Tibial nerve (tissue), 4 donors: ENCODE results near the gene KDM4F. TPM values are rescaled to one million over a fixed set of nuclear protein-coding genes. Genes with fewer than 3 reads are reported as not detected.
"Not testable (repeated sequence)": the region's sequence is repeated elsewhere in the genome, so short reads cannot be mapped to it uniquely, and the experiment has no call there.

ENCODE experiments used
- DNase-seq, 2 donors: peaks; one replicate each; pipeline ENCODE4 v3.0.0-alpha.2; 2019; ENCODE audit warnings: low spot score in 2 of 2
- H3K27ac ChIP-seq, 4 donors: fragments of 200-600 bp; sonication (generic) in 3 of 4; one replicate each; pipeline ENCODE4 v1.5.1; 2017 to 2019; ENCODE audit warnings: mild to moderate bottlenecking in 1 of 4
- H3K27me3 ChIP-seq, 2 donors: fragments of 200-600 bp; sonication (generic) in 1 of 2; one replicate each; pipeline versions ENCODE4 v1.5.1 to v1.6.0; 2017 to 2019
- H3K36me3 ChIP-seq, 3 donors: fragments of 200-600 bp; sonication (generic); one replicate each; pipeline ENCODE4 v1.5.1; 2018 to 2019
- H3K4me1 ChIP-seq, 4 donors: fragments of 200-600 bp; sonication (generic) in 3 of 4; one replicate each; pipeline ENCODE4 v1.5.1; 2017 to 2019
- H3K4me3 ChIP-seq, 4 donors: fragments of 200-600 bp; sonication (generic) in 3 of 4; one replicate each; pipeline ENCODE4 v1.5.1; 2017 to 2019; ENCODE audit warnings: mild to moderate bottlenecking in 1 of 4, moderate library complexity in 1 of 4
- H3K9me3 ChIP-seq, 4 donors: fragments of 200-600 bp; sonication (generic) in 3 of 4; one replicate each; pipeline ENCODE4 v1.5.1; 2017 to 2019
- CTCF ChIP-seq, 5 experiments: fragments of 200-600 bp in 3 of 5; fragments of 450-650 bp in 2 of 5; sonication (generic) in 3 of 5; IDR thresholded peaks; one replicate each; pipeline ENCODE4 v1.5.1; 2016 to 2019; ENCODE audit warnings: antibody characterized with exemption in 5 of 5, mild to moderate bottlenecking in 3 of 5, moderate library complexity in 2 of 5
- EP300 ChIP-seq, 2 donors: sonication (generic); formaldehyde crosslinking; IDR thresholded peaks; one replicate each; pipeline ENCODE4 v1.6.1; 2017; ENCODE audit warnings: antibody characterized with exemption in 2 of 2, mild to moderate bottlenecking in 1 of 2
- POLR2A ChIP-seq, 2 donors: fragments of 450-650 bp; IDR thresholded peaks; one replicate each; pipeline ENCODE4 v1.6.1; 2017; ENCODE audit warnings: antibody characterized with exemption in 2 of 2, mild to moderate bottlenecking in 2 of 2, moderate library complexity in 2 of 2
- WGBS, 2 donors: methylation state at CpG; one replicate each; pipeline ENCODE4 v1.1.5; 2018; 5-methylcytosine and 5-hydroxymethylcytosine counted together
- total RNA-seq, 4 donors: library from RNA; depleted of rRNA; stranded (reverse); fragments of >200 nt; gene quantifications; one replicate each; pipeline ENCODE4 v1.1.0, GENCODE V29; 2016

Gene KDM4F
- total RNA-seq: not detected

- not testable (repeated sequence) for H3K4me3 ChIP-seq, H3K9me3 ChIP-seq, DNase-seq, H3K27me3 ChIP-seq, H3K36me3 ChIP-seq, H3K4me1 ChIP-seq, H3K27ac ChIP-seq
- WGBS, 2 donors: 11 to 34% methylated on average over 3 of the region's 3 CpGs
Observed at GRCh38 chr11:95049122-95049521, at the start of gene KDM4F. Gene KDM4F, plus strand, starts transcription at chr11:95049422.

- no peak overlapping the region for H3K4me3 ChIP-seq
- H3K4me1 ChIP-seq: no peaks in the 10 kb centered on the region
- TF ChIP-seq POLR2A (IDR thresholded peaks at IDR 0.05) (no peak), EP300 (IDR thresholded peaks at IDR 0.05) (no peak)
- no peak overlapping the region for H3K27ac ChIP-seq
- no peak for DNase-seq
- peaks cover 0 to 5% (median 0%) of the 10 kb centered on the region in 4 donors for H3K9me3 ChIP-seq
- H3K27me3 ChIP-seq: no peaks in the 10 kb centered on the region
- peaks cover 0 to 4% (median 0%) of the 10 kb centered on the region in 3 donors for H3K36me3 ChIP-seq
Observed at GRCh38 chr11:95003716-95004115, 45.5 kb upstream of the KDM4F start.

GRCh38 chr11:95005642-95006041 lies 43.6 kb upstream of the KDM4F start:
- Histone ChIP-seq H3K4me1 (no peaks in the 10 kb centered on the region), H3K27me3 (no peaks in the 10 kb centered on the region), H3K27ac (no peak overlapping the region), H3K9me3 (peaks cover 0 to 5% (median 0%) of the 10 kb centered on the region in 4 donors), H3K36me3 (no peaks in the 10 kb centered on the region), H3K4me3 (no peak overlapping the region)
- WGBS, 2 donors: 85 to 98% methylated on average over 1 of the region's 1 CpG
- DNase-seq: no peak
- TF ChIP-seq EP300 (IDR thresholded peaks at IDR 0.05): no peak

- no peaks in the 10 kb centered on the region for H3K36me3 ChIP-seq
- DNase-seq: no peak
- H3K9me3 ChIP-seq: peaks cover 0 to 5% (median 0%) of the 10 kb centered on the region in 4 donors
- H3K4me1 ChIP-seq: no peaks in the 10 kb centered on the region
- no peaks in the 10 kb centered on the region for H3K27me3 ChIP-seq
- H3K27ac ChIP-seq: no peak overlapping the region
- TF ChIP-seq CTCF (IDR thresholded peaks at IDR 0.05) (no peak), POLR2A (IDR thresholded peaks at IDR 0.05) (no peak), EP300 (IDR thresholded peaks at IDR 0.05) (no peak)
- no peak overlapping the region for H3K4me3 ChIP-seq
Observed at GRCh38 chr11:95011376-95011775, 37.8 kb upstream of the KDM4F start.

- Histone ChIP-seq H3K4me1 (no peaks in the 10 kb centered on the region), H3K27ac (no peak overlapping the region), H3K27me3 (no peaks in the 10 kb centered on the region), H3K9me3 (no peaks in the 10 kb centered on the region), H3K4me3 (no peak overlapping the region), H3K36me3 (no peaks in the 10 kb centered on the region)
- TF ChIP-seq POLR2A (IDR thresholded peaks at IDR 0.05) (no peak), EP300 (IDR thresholded peaks at IDR 0.05) (no peak), CTCF (IDR thresholded peaks at IDR 0.05) (no peak)
- no peak for DNase-seq
- WGBS, 2 donors: 86% methylated on average over 9 to 12 of the region's 12 CpGs
Observed at GRCh38 chr11:95014184-95014821, 34.9 kb upstream of the KDM4F start.

- no peaks in the 10 kb centered on the region for H3K4me1 ChIP-seq
- no peaks in the 10 kb centered on the region for H3K27me3 ChIP-seq
- WGBS, 2 donors: 37 to 53% methylated on average over 2 of the region's 2 CpGs
Observed at GRCh38 chr11:95016139-95016538, 33.1 kb upstream of the KDM4F start.

GRCh38 chr11:95021468-95021867 lies 27.8 kb upstream of the KDM4F start:
- not testable (repeated sequence) for H3K4me3 ChIP-seq, H3K9me3 ChIP-seq, H3K27ac ChIP-seq, H3K36me3 ChIP-seq, DNase-seq, H3K27me3 ChIP-seq, H3K4me1 ChIP-seq
- 85 to 86% methylated on average over 5 of the region's 5 CpGs for WGBS, 2 donors

More at GRCh38 chr11:95016139-95016538, 33.1 kb upstream of the KDM4F start:
- no peak overlapping the region for H3K27ac ChIP-seq
- no peaks in the 10 kb centered on the region for H3K36me3 ChIP-seq
- no peak for DNase-seq
- no peak overlapping the region for H3K4me3 ChIP-seq
- no peaks in the 10 kb centered on the region for H3K9me3 ChIP-seq
- TF ChIP-seq CTCF (IDR thresholded peaks at IDR 0.05) (no peak), EP300 (IDR thresholded peaks at IDR 0.05) (no peak), POLR2A (IDR thresholded peaks at IDR 0.05) (no peak)
